Tibial artery (tissue), 4 donors: ENCODE measurements around the gene KLHL29.

ENCODE experiments used
- DNase-seq, 2 donors: peaks; one replicate each; pipeline ENCODE4 v3.0.0-alpha.2; 2019
- H3K27ac ChIP-seq, 2 donors: fragments of 200-600 bp; sonication (generic) in 1 of 2; 1 replicate in 1 of 2; 2 replicates in 1 of 2; pipeline ENCODE4 v1.5.1; 2018 to 2019; ENCODE audit warnings: mild to moderate bottlenecking in 1 of 2
- H3K27me3 ChIP-seq, 2 donors: fragments of 200-600 bp; sonication (generic) in 1 of 2; one replicate each; pipeline versions ENCODE4 v1.5.1 to v1.6.0; 2016 to 2019
- H3K36me3 ChIP-seq, 3 donors: fragments of 200-600 bp; sonication (generic) in 2 of 3; one replicate each; pipeline ENCODE4 v1.5.1; 2016 to 2019; ENCODE audit warnings: mild to moderate bottlenecking in 2 of 3
- H3K4me1 ChIP-seq, 4 donors: fragments of 200-600 bp; sonication (generic) in 2 of 4; 1 replicate in 3 of 4; 2 replicates in 1 of 4; pipeline ENCODE4 v1.5.1; 2016 to 2019
- H3K4me3 ChIP-seq, 2 donors: fragments of 200-600 bp; sonication (generic) in 1 of 2; 1 replicate in 1 of 2; 2 replicates in 1 of 2; pipeline ENCODE4 v1.5.1; 2018 to 2019; ENCODE audit warnings: mild to moderate bottlenecking in 2 of 2
- H3K9me3 ChIP-seq, 3 donors: fragments of 200-600 bp; sonication (generic) in 1 of 3; one replicate each; pipeline ENCODE4 v1.5.1; 2016 to 2019
- CTCF ChIP-seq, 2 experiments: fragments of 200-600 bp in 1 of 2; fragments of 450-650 bp in 1 of 2; IDR thresholded peaks; one replicate each; pipeline ENCODE4 v1.5.1; 2017 to 2019; ENCODE audit warnings: antibody characterized with exemption in 2 of 2, mild to moderate bottlenecking in 1 of 2, moderate library complexity in 1 of 2
- intact Hi-C: fragments of 100-400 bp; cut with DNase I; formaldehyde crosslinking; loops from one replicate; pipeline ENCODE4 v1.15.0; 2023; ENCODE audit warnings: low total_unique reads

KLHL29 gene

GRCh38 chr2:23684395-23685176, 299.6 kb downstream of the KLHL29 start:
- no peak overlapping the region for H3K27ac ChIP-seq
- no peaks in the 10 kb centered on the region for H3K4me1 ChIP-seq
- intact Hi-C loops, result no loop called here
- no peaks in the 10 kb centered on the region for H3K9me3 ChIP-seq
- H3K4me3 ChIP-seq, result no peak overlapping the region
- no peak for DNase-seq
- no peak for TF ChIP-seq CTCF (IDR thresholded peaks at IDR 0.05)
- no peaks in the 10 kb centered on the region for H3K27me3 ChIP-seq
- H3K36me3 ChIP-seq, result peaks cover 0 to 40% (median 4%) of the 10 kb centered on the region in 3 donors

DNA sequence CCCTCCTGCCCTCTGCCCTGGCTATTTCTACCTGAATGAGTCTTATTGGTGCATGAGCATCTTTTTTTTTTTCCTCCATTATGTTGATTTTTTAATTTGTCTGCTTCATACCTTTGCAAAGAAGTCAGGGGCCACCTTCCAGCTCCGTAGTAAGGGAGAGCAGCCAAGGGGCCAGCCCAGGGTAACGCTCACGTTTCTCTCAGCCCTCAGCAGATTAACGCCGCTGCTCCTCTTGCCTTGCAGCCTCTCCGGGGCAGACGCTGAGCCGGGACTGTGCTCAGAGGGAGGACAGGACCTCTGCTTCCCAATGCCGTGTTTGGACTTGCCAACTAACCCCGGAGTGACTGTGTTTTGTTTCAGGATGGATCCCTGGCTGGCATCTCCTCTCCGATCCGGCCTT, 300.2 kb downstream of the KLHL29 start:
- intact Hi-C loops, result no loop called here
- Histone ChIP-seq H3K4me3 (no peak overlapping the region), H3K4me1 (no peaks in the 10 kb centered on the region), H3K27me3 (no peaks in the 10 kb centered on the region), H3K36me3 (peaks cover 0 to 45% (median 4%) of the 10 kb centered on the region in 3 donors), H3K9me3 (no peaks in the 10 kb centered on the region), H3K27ac (no peak overlapping the region)
- TF ChIP-seq CTCF (IDR thresholded peaks at IDR 0.05), result no peak
- no peak for DNase-seq

DNA sequence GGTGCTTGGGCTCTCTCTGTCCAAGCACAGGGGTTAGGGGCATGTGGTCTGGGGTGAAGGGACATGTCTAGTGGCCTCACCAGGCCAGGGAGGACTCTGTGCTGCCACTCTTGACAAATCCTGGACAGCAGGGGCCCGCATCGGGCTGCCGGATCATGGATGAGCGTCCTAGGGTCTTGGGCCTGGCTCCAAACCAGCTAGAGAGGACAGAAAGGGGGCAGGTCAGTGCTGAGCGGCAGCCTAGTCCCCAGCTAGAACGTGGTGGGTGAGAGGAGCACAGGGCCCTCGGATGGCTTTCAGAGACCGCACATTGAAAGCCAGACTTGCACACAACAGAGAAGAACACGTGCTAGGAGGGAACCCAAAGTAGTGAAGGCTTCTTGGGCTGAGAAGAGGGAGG, 300.7 kb downstream of the KLHL29 start:
- intact Hi-C loops, result no loop called here
- Histone ChIP-seq H3K4me1 (no peaks in the 10 kb centered on the region), H3K36me3 (peaks cover 0 to 51% (median 8%) of the 10 kb centered on the region in 3 donors), H3K27me3 (no peaks in the 10 kb centered on the region), H3K27ac (no peak overlapping the region), H3K4me3 (no peak overlapping the region), H3K9me3 (no peaks in the 10 kb centered on the region)
- no peak for DNase-seq
- no peak for TF ChIP-seq CTCF (IDR thresholded peaks at IDR 0.05)

DNA sequence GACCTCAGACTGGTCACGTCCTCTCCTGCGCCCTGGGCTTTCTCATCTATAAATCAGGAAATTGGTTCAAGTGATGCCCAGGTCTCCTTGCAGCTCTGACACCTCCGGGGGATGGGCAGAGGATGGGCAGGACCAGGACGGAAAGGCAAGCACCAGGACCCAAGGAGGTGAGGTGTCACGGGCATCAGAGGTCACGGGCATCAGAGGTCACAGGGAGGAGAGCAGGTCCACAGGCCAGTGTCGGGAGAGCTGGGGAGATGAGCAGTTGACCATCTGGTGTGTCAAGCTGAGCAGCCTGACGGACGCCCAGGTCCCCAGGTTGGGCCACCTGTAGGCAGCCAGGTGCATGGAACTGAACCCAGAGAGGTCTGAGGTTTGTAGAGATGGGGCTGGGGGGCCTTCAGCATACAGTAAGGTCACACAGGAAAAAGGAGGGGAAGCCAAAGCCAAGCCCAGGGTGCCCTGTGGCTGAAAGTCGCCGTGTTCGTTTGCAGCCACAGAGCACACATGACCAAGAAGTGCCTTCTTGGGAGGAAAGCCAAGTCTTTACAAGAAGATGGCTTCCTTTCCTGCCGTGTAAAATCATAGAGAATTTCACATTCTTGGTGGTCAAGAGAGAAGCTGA, 301.5 kb downstream of the KLHL29 start:
- Histone ChIP-seq H3K9me3 (no peaks in the 10 kb centered on the region), H3K4me1 (no peaks in the 10 kb centered on the region), H3K4me3 (no peak overlapping the region), H3K27ac (no peak overlapping the region), H3K27me3 (no peaks in the 10 kb centered on the region), H3K36me3 (peaks cover 0 to 59% (median 15%) of the 10 kb centered on the region in 3 donors)
- TF ChIP-seq CTCF (IDR thresholded peaks at IDR 0.05), result no peak
- intact Hi-C loops, result no loop called here
- no peak for DNase-seq

GRCh38 chr2:23687214-23687613, 302.2 kb downstream of the KLHL29 start:
- Histone ChIP-seq H3K9me3 (no peaks in the 10 kb centered on the region), H3K4me1 (no peaks in the 10 kb centered on the region), H3K4me3 (no peak overlapping the region), H3K27me3 (no peaks in the 10 kb centered on the region), H3K36me3 (peaks cover 0 to 66% (median 21%) of the 10 kb centered on the region in 3 donors), H3K27ac (no peak overlapping the region)
- intact Hi-C loops, result no loop called here
- TF ChIP-seq CTCF (IDR thresholded peaks at IDR 0.05), result no peak
- no peak for DNase-seq
